HG03575 (cell line): ENCODE measurements around the gene URM1.

Experiments
- ATAC-seq: cut with Tn5 transposase; IDR thresholded peaks from one replicate; pipeline ENCODE4 v1.9.1; 2021; ENCODE audit not compliant: unreplicated experiment, insufficient number of reproducible peaks, low FRiP score; ENCODE audit errors: extremely low read depth

The URM1 gene

GRCh38 chr9:128343855-128344254 lies 27.3 kb upstream of the URM1 start:
- ATAC-seq = no peak

GRCh38 chr9:128344931-128345605 lies 26.1 kb upstream of the URM1 start:
- ATAC-seq = no peak

GRCh38 chr9:128349125-128349524 lies 22.0 kb upstream of the URM1 start:
- ATAC-seq = no peak

- no peak for ATAC-seq
Observed at GRCh38 chr9:128349772-128350171, 21.4 kb upstream of the URM1 start.

GRCh38 chr9:128355451-128355850 lies 15.7 kb upstream of the URM1 start:
- no peak for ATAC-seq

- ATAC-seq = no peak
Observed at GRCh38 chr9:128358090-128358489, 13.1 kb upstream of the URM1 start.

GRCh38 chr9:128358861-128359260 lies 12.3 kb upstream of the URM1 start:
- no peak for ATAC-seq

GRCh38 chr9:128360826-128361225 lies 10.3 kb upstream of the URM1 start:
- ATAC-seq = no peak

- ATAC-seq = no peak
Observed at GRCh38 chr9:128361296-128361985, 9.7 kb upstream of the URM1 start.

GRCh38 chr9:128361986-128362646 lies 9.1 kb upstream of the URM1 start:
- no peak for ATAC-seq

- no peak for ATAC-seq
Observed at GRCh38 chr9:128362774-128363173, 8.4 kb upstream of the URM1 start.

GRCh38 chr9:128365525-128365924 lies 5.6 kb upstream of the URM1 start:
- ATAC-seq = no peak

GRCh38 chr9:128369024-128369706 lies 2.0 kb upstream of the URM1 start:
- ATAC-seq = no peak

GRCh38 chr9:128370367-128370751 lies 815 bp upstream of the URM1 start:
- no peak for ATAC-seq

GRCh38 chr9:128371630-128372117 lies 500 bp downstream of the URM1 start:
- ATAC-seq = no peak

GRCh38 chr9:128372188-128372641 lies 1.0 kb downstream of the URM1 start:
- no peak for ATAC-seq

- no peak for ATAC-seq
Observed at GRCh38 chr9:128372784-128373183, 1.6 kb downstream of the URM1 start.

GRCh38 chr9:128374221-128374675 lies 3.1 kb downstream of the URM1 start:
- ATAC-seq = no peak

- no peak for ATAC-seq
Observed at GRCh38 chr9:128375865-128376264, 4.7 kb downstream of the URM1 start.
